Subcutaneous adipose tissue (tissue), 4 donors: Measurements from ENCODE around the gene AGMO. TPM values are rescaled to one million over a fixed set of nuclear protein-coding genes. Genes with fewer than 3 reads are reported as not detected.

Experiments used
- CTCF ChIP-seq: fragments of 450-650 bp; IDR thresholded peaks from one replicate; pipeline ENCODE4 v1.5.1; 2016; ENCODE audit warnings: low read depth, mild to moderate bottlenecking, control low read depth, antibody characterized with exemption, moderate library complexity
- total RNA-seq, 4 donors: library from RNA; depleted of rRNA; stranded (reverse); fragments of >200 nt; gene quantifications; one replicate each; pipeline ENCODE4 v1.1.0, GENCODE V29; 2016

AGMO gene
- total RNA-seq, 4 donors from 2014 or later = 2.4 to 28.6 (median 10.2) TPM

GRCh38 chr7:15489861-15490260 lies 72.0 kb downstream of the AGMO start:
- TF ChIP-seq CTCF = no peak

- no peak for TF ChIP-seq CTCF
Measured at GRCh38 chr7:15489383-15489782, 72.4 kb downstream of the AGMO start.

- TF ChIP-seq CTCF = no peak
Measured at GRCh38 chr7:15488401-15488800, 73.4 kb downstream of the AGMO start.

- no peak for TF ChIP-seq CTCF
Measured at GRCh38 chr7:15487896-15488295, 73.9 kb downstream of the AGMO start.

GRCh38 chr7:15485998-15486397 lies 75.8 kb downstream of the AGMO start:
- no peak for TF ChIP-seq CTCF

- TF ChIP-seq CTCF = no peak
Measured at GRCh38 chr7:15485431-15485830, 76.4 kb downstream of the AGMO start.

- no peak for TF ChIP-seq CTCF
Measured at GRCh38 chr7:15481132-15481531, 80.7 kb downstream of the AGMO start.
